GM18517 (cell line): ENCODE data around the gene RASAL1.
"Not testable (repeated sequence)": the region's sequence is repeated elsewhere in the genome, so short reads cannot be mapped to it uniquely, and the experiment has no call there.

Experiments used
- ATAC-seq: cut with Tn5 transposase; IDR thresholded peaks from one replicate; pipeline ENCODE4 v1.9.1; 2021; ENCODE audit warnings: mild to moderate bottlenecking, moderate library complexity; ENCODE audit not compliant: unreplicated experiment

The RASAL1 gene

GRCh38 chr12:113142173-113142885, 6.8 kb upstream of the RASAL1 start:
- no peak for ATAC-seq

GRCh38 chr12:113141716-113142115, 6.2 kb upstream of the RASAL1 start:
- not testable (repeated sequence) for ATAC-seq

DNA sequence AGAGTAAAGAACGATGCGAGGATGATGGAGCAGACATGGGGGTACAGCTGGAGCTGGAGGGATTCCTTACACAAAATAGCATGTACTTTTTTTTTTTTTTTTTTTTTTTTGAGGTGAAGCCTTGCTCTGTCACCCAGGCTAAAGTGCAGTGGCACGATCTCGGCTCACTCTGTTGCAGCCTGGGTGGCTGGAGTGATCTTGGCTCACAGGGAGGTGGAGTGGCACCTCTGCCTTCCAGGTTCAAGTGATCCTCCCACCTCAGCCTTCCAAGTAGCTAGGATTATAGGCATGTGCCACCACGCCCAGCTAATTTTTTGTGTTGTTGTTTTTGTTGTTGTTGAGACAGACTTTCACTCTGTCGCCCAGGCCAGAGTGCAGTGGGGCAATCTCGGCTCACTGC, 5.1 kb upstream of the RASAL1 start:
- ATAC-seq: no peak

DNA sequence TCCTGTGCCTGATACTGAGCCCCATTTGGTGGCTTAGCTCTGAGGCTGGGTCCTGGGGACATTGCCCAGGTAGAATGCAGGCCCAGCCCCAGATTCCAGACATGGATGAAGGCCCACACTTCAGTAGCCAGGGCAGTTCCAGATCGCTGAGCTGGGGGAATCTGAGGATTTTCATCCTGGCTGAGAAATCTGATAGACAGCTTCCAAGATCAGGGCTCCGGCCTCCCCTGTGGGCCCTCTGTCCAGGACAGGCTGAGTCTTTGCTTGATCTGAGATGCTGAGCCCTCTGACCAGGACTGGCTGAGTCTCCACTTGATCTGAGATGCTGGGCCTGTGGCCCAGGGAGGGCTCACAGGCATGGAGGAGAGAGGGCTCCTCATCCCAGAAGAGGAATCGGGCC, 3.3 kb upstream of the RASAL1 start:
- ATAC-seq: no peak

DNA sequence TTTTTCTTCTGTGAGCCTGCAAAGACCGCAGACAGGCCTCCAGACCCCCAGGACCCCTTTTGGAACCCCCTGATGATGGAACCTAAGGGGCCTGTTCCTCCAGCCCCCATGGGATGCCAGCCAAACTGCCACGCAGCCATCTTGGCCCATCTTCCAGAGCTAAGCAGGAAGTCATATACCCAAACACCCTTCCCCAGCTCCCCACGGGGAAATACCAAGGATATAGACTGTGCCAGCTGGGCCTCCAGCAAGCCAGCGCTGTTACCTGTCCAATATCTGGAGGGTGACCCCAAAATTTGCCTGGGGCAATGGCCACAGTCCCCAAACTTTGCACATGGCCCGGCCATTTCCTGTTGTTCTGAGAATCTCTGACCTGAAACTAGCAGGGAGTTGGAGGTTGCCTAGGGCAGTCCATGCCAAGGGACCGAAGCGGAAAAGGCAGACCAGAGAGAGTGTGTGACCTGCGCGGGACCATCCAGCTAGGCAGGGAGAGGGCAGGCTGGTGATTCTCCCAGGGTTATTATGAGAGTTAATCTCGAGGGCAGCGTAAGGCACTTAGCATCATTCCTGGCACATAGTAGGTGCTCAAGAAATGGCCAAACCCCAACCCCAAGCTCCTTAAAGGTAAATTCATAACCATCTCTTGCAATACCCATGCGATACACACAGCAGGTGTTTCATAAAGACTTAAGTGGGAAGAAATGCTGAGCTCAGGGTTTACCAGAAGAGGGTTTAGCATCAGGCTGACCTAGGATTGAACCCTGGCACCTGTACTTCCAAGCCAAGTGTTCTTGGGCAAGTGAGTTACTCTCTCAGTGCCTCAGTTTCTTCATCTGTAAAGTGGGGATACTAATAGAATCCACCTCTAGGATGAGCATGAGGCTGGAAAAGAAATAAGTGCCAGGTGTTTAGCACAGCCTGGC, 2.6 kb upstream of the RASAL1 start:
- ATAC-seq: no peak

- ATAC-seq: no peak
These were observed 1.5 kb upstream of the RASAL1 start for GRCh38 chr12:113136990-113137511.

DNA sequence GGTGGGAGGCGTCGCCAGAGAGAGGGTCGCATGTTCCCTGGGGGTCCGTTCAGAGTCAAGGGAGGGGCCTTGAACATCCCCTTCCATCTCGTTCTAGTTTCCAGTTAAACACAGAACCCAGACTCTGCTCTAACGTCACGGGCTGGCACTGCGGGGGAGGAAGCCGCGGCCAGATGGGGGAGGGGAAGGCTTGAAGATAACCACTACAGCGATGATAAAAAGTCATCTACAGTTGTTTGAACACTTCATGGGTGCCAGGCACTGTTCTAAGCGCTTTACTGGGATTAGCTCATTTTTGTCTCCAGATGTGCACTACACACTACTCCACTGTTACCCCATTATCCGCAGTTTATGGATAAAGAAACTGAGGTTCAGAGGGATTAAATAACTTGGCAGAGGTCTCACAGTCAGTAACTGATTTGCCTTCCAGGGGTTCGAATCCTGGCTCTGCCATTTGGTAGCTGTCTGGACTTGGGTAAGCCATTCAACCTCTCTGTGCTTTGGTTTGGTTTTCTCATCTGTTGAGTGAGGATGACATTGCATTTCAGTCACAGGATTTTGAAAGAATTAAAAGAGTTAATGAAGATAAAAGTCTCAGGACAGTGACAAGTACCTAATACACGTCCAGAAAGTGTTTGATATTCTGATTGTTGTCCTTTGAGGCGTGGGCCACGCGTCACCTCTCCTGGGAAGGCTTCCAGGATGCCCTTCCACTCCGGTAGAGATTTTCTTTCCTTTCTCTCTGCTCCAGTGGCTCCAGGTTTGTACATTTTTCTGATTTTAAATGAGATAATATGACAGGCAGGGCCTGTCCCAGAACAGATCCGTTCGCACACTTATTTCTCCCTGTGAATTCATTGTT, 798 bp upstream of the RASAL1 start:
- ATAC-seq: no peak

DNA sequence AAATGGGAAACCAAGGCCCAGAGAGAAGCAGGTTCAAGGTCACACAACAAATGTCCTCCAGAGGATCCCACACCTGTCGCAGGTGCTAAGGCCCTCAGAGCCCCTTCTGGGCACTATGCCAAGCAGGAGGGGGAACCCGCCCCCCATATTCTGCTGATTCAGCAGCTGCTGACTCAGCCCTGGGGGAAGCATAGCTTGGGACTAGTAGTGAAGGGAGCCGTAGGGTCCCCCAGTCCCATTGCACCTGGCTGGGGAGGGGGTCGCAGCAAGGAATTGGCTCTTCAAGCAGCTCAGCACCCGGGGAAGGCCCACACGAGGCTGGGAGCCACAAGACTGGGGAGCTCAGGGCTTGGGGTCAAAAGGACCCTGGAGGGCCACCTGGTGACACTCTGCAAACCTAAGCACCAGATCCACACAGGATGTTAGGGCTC, 1.0 kb downstream of the RASAL1 start:
- no peak for ATAC-seq

- no peak for ATAC-seq
These were observed 1.5 kb downstream of the RASAL1 start for GRCh38 chr12:113134071-113134470.

- no peak for ATAC-seq
These were observed 1.9 kb downstream of the RASAL1 start for GRCh38 chr12:113133666-113134065.

GRCh38 chr12:113133036-113133435, 2.5 kb downstream of the RASAL1 start:
- no peak for ATAC-seq

DNA sequence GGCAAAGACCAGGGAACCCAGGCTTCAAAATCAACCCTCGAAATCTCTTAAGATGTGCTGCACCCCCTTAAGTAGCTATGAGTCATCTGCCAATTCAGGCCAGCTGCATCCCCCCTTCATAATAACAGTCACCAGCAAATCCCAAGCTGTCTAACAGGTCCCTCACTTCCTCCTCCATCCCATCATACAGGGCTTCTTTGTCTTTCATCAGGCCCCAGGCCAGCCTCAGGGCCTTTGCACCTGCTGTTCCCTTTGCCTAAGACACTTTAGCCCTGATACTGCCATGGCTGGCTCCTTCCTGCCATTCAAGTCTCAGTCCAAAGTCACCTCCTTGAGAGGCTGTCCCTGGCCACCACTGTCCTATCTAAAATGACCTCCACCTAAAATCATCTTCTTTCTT, 4.0 kb downstream of the RASAL1 start:
- ATAC-seq: no peak

DNA sequence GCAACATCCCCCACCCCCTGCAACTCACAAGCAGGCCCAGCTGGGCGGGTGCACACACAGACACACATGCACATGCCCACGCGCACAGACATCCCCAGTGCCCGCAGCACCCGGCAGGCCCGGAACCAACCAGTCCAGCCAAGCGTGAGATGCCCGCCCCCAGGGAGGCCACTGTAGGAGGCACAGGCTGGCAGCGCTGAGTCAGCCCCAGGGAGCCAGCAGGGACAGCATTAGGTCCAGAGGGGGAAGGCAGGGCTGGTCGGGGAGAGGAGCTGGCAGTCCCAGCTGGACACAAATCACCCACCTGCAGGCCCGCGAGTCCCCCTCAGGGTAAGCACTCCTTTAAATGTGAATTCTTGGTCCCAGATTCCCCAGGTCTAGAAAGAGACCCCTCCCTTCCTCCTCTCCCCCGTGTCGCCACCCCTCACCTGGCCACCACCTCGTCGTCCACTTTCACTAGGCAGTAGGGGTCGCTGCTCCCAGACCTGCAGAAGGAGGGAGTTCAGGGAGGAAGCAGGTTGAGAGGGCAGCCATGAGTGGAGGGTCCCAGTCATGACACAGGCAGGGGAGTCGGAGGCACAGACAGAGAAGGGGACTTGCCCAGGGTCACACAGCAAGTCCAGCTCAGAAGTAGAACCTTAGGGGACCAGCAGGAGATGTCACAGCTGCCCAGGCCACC, 5.0 kb downstream of the RASAL1 start:
- ATAC-seq: no peak

DNA sequence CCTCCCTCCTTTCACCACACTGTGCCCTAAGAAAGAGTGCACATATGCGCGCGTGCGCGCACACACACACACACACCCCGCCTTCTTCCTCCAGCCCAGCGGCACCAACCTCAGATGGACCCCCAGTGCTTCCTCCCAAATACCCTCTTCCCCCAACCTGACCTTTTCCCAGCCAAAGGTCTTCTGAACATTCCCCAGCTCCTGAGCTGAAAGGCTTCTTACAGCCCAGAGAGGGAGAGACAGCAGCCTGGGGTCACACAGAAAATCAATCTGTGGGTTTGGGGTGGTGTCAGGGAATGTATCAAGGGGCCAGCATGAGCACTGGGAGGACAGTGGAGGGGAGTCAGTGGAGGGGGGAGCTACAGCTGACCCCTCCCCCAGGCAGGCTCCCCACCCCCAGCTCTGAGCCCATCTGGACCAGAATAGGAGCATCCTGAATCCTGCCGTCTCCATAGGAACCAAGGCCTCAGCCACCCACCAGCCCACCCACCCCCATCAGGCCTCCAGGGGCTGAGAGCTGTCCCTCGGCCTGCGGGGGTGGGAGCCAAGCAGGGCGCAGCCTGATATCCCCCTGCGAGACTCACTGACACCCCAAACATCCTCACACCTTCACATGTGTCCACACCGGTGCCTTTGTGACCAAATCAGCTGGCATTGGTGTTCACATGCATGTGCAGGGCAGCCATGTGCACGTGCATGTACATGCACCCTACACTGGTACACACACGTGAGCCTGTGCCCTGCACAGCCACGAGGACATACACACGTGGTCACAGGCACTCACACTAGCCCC, 5.7 kb downstream of the RASAL1 start:
- ATAC-seq: no peak

GRCh38 chr12:113128802-113129663, 6.5 kb downstream of the RASAL1 start:
- no peak for ATAC-seq

GRCh38 chr12:113127791-113128199, 7.8 kb downstream of the RASAL1 start:
- ATAC-seq: no peak

- ATAC-seq: no peak
These were observed 14.7 kb downstream of the RASAL1 start for GRCh38 chr12:113120670-113121370.
